T-cell (primary cell): ENCODE data around the gene ABCC11. TPM values are rescaled to one million over a fixed set of nuclear protein-coding genes. Genes with fewer than 3 reads are reported as not detected.

Source experiments
- ATAC-seq, 4 experiments: fragments of 200-7000 bp in 3 of 4; fragments of 150-1000 bp in 1 of 4; cut with Tn5 transposase; replicated peaks in 1 of 4; 1 replicate in 3 of 4; 2 replicates in 1 of 4; pipeline ENCODE4 v1.10.0; 2021; ENCODE audit warnings: moderate library complexity in 3 of 4, mild to moderate bottlenecking in 2 of 4, moderate number of reproducible peaks in 1 of 4
- CTCF ChIA-PET, 2 donors: fragments of 300-600 bp; sonication (Branson Sonifier 250); formaldehyde crosslinking; loops; one replicate each; lab custom pipeline; 2022; ENCODE audit warnings: antibody characterized with exemption in 2 of 2; lab: Charles Lee
- POLR2A ChIA-PET, 2 donors: fragments of 300-600 bp; sonication (Branson Sonifier 250); formaldehyde crosslinking; loops; one replicate each; lab custom pipeline; 2022; ENCODE audit warnings: antibody characterized with exemption in 2 of 2; lab: Charles Lee
- DNase-seq, 35 experiments: peaks; one replicate each; pipeline versions ENCODE4 v3.0.0 to v3.0.0-alpha.2; 2013 to 2023
- H3K27ac ChIP-seq: one replicate; pipeline ENCODE4 v1.5.1; 2013; ENCODE audit warnings: low read length
- H3K27me3 ChIP-seq, 2 experiments: replicated peaks in 1 of 2; 1 replicate in 1 of 2; 2 replicates in 1 of 2; pipeline versions ENCODE4 v1.6.1 to v1.7.0; 2013; ENCODE audit warnings: low read length in 1 of 2, mixed read lengths in 1 of 2; ENCODE audit not compliant: control insufficient read depth in 2 of 2, insufficient read depth in 2 of 2; ENCODE audit errors: extremely low read depth in 1 of 2
- H3K36me3 ChIP-seq, 2 donors: 1 replicate in 1 of 2; 2 replicates in 1 of 2; pipeline versions ENCODE4 v1.6.1 to v1.7.0; 2013; ENCODE audit warnings: low read length in 1 of 2; ENCODE audit not compliant: control insufficient read depth in 2 of 2, insufficient read depth in 1 of 2; ENCODE audit errors: extremely low read depth in 1 of 2
- H3K4me1 ChIP-seq, 2 experiments: 1 replicate in 1 of 2; 2 replicates in 1 of 2; pipeline versions ENCODE4 v1.6.1 to v1.7.0; 2013; ENCODE audit warnings: low read length in 2 of 2, mixed read lengths in 1 of 2; ENCODE audit not compliant: insufficient read depth in 2 of 2, control insufficient read depth in 1 of 2; ENCODE audit errors: extremely low read depth in 1 of 2
- H3K4me3 ChIP-seq, 2 donors: 1 replicate in 1 of 2; 2 replicates in 1 of 2; pipeline versions ENCODE4 v1.5.1 to v1.7.0; 2013; ENCODE audit warnings: mild to moderate bottlenecking in 2 of 2, low read length in 1 of 2, moderate library complexity in 1 of 2; ENCODE audit not compliant: control insufficient read depth in 1 of 2; ENCODE audit errors: extremely low read depth in 1 of 2
- H3K9me3 ChIP-seq: 2 replicates; pipeline ENCODE4 v1.7.0; 2013
- H3K27ac Mint-ChIP-seq, 2 donors: one replicate each; pipeline ENCODE4 v1.8.0; 2020 to 2021; ENCODE audit warnings: mild to moderate bottlenecking in 2 of 2, mixed read lengths in 2 of 2
- H3K27me3 Mint-ChIP-seq, 2 donors: one replicate each; pipeline ENCODE4 v1.8.0; 2021 to 2022; ENCODE audit warnings: mixed read lengths in 2 of 2
- H3K36me3 Mint-ChIP-seq: one replicate; pipeline ENCODE4 v1.8.0; 2021; ENCODE audit warnings: mixed read lengths
- H3K4me1 Mint-ChIP-seq, 3 donors: one replicate each; pipeline ENCODE4 v1.8.0; 2020 to 2022; ENCODE audit warnings: mixed read lengths in 3 of 3, mild to moderate bottlenecking in 1 of 3
- H3K4me3 Mint-ChIP-seq, 3 donors: one replicate each; pipeline ENCODE4 v1.8.0; 2020 to 2022; ENCODE audit warnings: mild to moderate bottlenecking in 3 of 3, mixed read lengths in 3 of 3, moderate library complexity in 3 of 3
- H3K9me3 Mint-ChIP-seq, 3 donors: one replicate each; pipeline ENCODE4 v1.8.0; 2020 to 2022; ENCODE audit warnings: mixed read lengths in 3 of 3
- WGBS: methylation state at CpG from one replicate; pipeline ENCODE4 v1.1.5; 2013; ENCODE audit warnings: missing lambda C conversion rate; ENCODE audit not compliant: insufficient coverage; 5-methylcytosine and 5-hydroxymethylcytosine counted together
- total RNA-seq, 35 experiments: library from RNA in 6 of 35; stranded (reverse) in 6 of 35; fragments of 120-200 nt in 1 of 35; gene quantifications; one replicate each; pipeline versions ENCODE4 v1.2.1 to v1.2.4 and lab custom pipeline; 2013 to 2026

Gene ABCC11
- total RNA-seq, 5 donors from 2014 or later (not counting 1 experiment from before 2014, with no cell fraction given) = 0.07 to 0.29 (median 0.25) TPM; not detected in 2

- Mint-ChIP-seq H3K27me3 (peaks cover 7 to 8% of the 10 kb centered on the region in 2 donors), H3K4me3 (no peak overlapping the region), H3K4me1 (no peaks in the 10 kb centered on the region), H3K36me3 (no peaks in the 10 kb centered on the region), H3K9me3 (no peaks in the 10 kb centered on the region), H3K27ac (no peak overlapping the region)
- no peak overlapping the region for H3K4me3 ChIP-seq
- H3K27me3 ChIP-seq = peaks cover 0 to 3% of the 10 kb centered on the region in 2 experiments
- POLR2A ChIA-PET = no interaction called here
- CTCF ChIA-PET = no interaction called here
- H3K36me3 ChIP-seq = no peaks in the 10 kb centered on the region
- no CpG with 5 or more reads among the region's 2 CpGs for WGBS
- no peaks in the 10 kb centered on the region for H3K9me3 ChIP-seq
- no peaks in the 10 kb centered on the region for H3K4me1 ChIP-seq
- no peak for DNase-seq
- no peak for ATAC-seq
- H3K27ac ChIP-seq = no peak overlapping the region
Measured at GRCh38 chr16:48232493-48233040, 14.8 kb downstream of the ABCC11 start.

DNA sequence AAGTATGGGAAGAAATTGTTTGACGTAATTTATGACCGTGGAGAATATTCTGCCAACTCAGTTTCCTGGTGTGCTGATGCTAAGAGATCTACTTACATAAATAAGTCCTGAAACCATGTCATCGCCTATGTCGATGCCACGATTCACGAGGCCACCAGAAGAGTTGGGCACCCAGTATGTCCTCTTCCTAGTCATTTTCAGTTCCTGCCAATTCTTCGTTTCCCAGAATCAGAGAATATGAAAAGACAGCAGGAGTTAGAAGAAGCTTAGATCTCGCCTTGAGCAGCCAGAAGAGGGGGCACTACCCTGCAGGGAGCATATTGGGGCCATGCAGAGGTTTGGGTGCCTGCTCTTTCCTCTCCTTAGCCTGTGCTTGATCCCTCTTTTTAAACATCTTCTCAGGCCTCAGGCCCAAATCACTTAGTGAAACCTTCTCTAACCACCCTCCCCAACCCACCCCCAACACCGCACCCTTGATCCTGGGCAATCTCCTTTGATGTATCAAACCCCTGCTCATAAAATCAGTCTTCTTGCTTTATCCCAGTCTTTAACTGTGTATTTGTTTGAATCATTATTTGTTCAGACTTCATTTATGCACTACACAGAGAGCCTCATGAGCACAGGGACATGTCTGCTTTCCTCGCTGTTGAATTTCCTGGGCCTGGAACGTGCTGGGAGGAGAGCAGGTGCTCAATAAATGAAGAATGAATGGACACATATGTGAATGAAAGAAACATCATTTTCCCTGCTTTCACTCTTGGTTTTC is 15.4 kb downstream of the ABCC11 start:
- H3K27ac ChIP-seq = no peak overlapping the region
- peaks cover 7 to 8% of the 10 kb centered on the region in 2 donors for H3K27me3 Mint-ChIP-seq
- ChIA-PET POLR2A (no interaction called here), CTCF (interaction anchor here (0.6 to 1.4 kb wide), 5 partner anchors 134 to 754 kb away, joined by 3 to 12 read pairs (median 5); no protein-coding TSS in a partner anchor)
- no peaks in the 10 kb centered on the region for H3K4me1 ChIP-seq
- no peak overlapping the region for H3K27ac Mint-ChIP-seq
- no peak overlapping the region for H3K4me3 Mint-ChIP-seq
- 14% methylated on average over 5 of the region's 11 CpGs for WGBS
- H3K36me3 Mint-ChIP-seq = no peaks in the 10 kb centered on the region
- ATAC-seq (peak in 1 of 4 experiments; percentile 57), DNase-seq (peak in 17 of 35 experiments; percentile 3 to 39 (median 14))
- no peaks in the 10 kb centered on the region for H3K9me3 ChIP-seq
- H3K27me3 ChIP-seq = peaks cover 0 to 5% of the 10 kb centered on the region in 2 experiments
- H3K9me3 Mint-ChIP-seq = no peaks in the 10 kb centered on the region
- no peak overlapping the region for H3K4me3 ChIP-seq
- no peaks in the 10 kb centered on the region for H3K4me1 Mint-ChIP-seq
- no peaks in the 10 kb centered on the region for H3K36me3 ChIP-seq

DNA sequence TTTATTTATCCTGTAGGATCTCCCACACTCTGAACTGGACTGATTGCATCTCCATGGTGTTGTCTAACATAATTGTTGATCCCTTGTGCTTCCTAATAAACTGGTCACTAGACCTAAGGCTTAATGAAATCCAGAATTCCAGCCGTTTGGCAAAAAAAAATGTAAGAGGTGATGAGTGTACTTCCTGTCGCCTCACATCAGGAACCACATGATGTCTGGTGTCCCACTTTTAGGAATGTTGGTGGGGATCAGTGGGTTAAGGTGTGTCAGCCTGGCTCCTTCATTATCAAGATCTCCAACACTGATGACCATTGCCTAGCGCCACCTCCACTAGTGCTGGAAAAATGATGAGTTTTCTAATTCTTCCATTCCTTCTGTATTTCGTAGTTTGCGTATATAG is 21.9 kb downstream of the ABCC11 start:
- DNase-seq (no peak), ATAC-seq (no peak)
- Histone ChIP-seq H3K36me3 (no peaks in the 10 kb centered on the region), H3K4me3 (no peak overlapping the region), H3K27me3 (peaks cover 0 to 4% of the 10 kb centered on the region in 2 experiments), H3K4me1 (no peaks in the 10 kb centered on the region), H3K27ac (no peak overlapping the region), H3K9me3 (no peaks in the 10 kb centered on the region)
- Mint-ChIP-seq H3K4me3 (no peak overlapping the region), H3K9me3 (no peaks in the 10 kb centered on the region), H3K27me3 (peaks cover 10 to 11% of the 10 kb centered on the region in 2 donors), H3K27ac (no peak overlapping the region), H3K4me1 (no peaks in the 10 kb centered on the region), H3K36me3 (no peaks in the 10 kb centered on the region)
- WGBS = no CpG with 5 or more reads among the region's 5 CpGs
- CTCF ChIA-PET = no interaction called here
- POLR2A ChIA-PET = no interaction called here

- H3K36me3 ChIP-seq = no peaks in the 10 kb centered on the region
- H3K27ac ChIP-seq = no peak overlapping the region
- no peak overlapping the region for H3K27ac Mint-ChIP-seq
- H3K4me1 ChIP-seq = no peaks in the 10 kb centered on the region
- peaks cover 0 to 4% of the 10 kb centered on the region in 2 experiments for H3K27me3 ChIP-seq
- no peak overlapping the region for H3K4me3 Mint-ChIP-seq
- H3K9me3 Mint-ChIP-seq = peaks cover 0 to 3% (median 0%) of the 10 kb centered on the region in 3 donors
- no peak overlapping the region for H3K4me3 ChIP-seq
- H3K36me3 Mint-ChIP-seq = no peaks in the 10 kb centered on the region
- no peaks in the 10 kb centered on the region for H3K9me3 ChIP-seq
- CTCF ChIA-PET = no interaction called here
- WGBS = 100% methylated on average over 1 of the region's 4 CpGs
- POLR2A ChIA-PET = no interaction called here
- no peaks in the 10 kb centered on the region for H3K4me1 Mint-ChIP-seq
- DNase-seq = no peak
- ATAC-seq = no peak
- H3K27me3 Mint-ChIP-seq = peaks cover 3 to 4% of the 10 kb centered on the region in 2 donors
Measured at GRCh38 chr16:48223490-48223889, 23.8 kb downstream of the ABCC11 start.

- H3K4me3 ChIP-seq = no peak overlapping the region
- 94% methylated on average over 3 of the region's 3 CpGs for WGBS
- Mint-ChIP-seq H3K27ac (no peak overlapping the region), H3K9me3 (peaks cover 0 to 3% (median 0%) of the 10 kb centered on the region in 3 donors), H3K4me3 (no peak overlapping the region), H3K4me1 (no peaks in the 10 kb centered on the region), H3K27me3 (peaks cover 0 to 4% of the 10 kb centered on the region in 2 donors), H3K36me3 (no peaks in the 10 kb centered on the region)
- no peaks in the 10 kb centered on the region for H3K9me3 ChIP-seq
- POLR2A ChIA-PET = no interaction called here
- DNase-seq (no peak), ATAC-seq (no peak)
- CTCF ChIA-PET = no interaction called here
- H3K27me3 ChIP-seq = no peaks in the 10 kb centered on the region
- no peaks in the 10 kb centered on the region for H3K4me1 ChIP-seq
- H3K27ac ChIP-seq = no peak overlapping the region
- H3K36me3 ChIP-seq = no peaks in the 10 kb centered on the region
Measured at GRCh38 chr16:48220891-48221290, 26.4 kb downstream of the ABCC11 start.

DNA sequence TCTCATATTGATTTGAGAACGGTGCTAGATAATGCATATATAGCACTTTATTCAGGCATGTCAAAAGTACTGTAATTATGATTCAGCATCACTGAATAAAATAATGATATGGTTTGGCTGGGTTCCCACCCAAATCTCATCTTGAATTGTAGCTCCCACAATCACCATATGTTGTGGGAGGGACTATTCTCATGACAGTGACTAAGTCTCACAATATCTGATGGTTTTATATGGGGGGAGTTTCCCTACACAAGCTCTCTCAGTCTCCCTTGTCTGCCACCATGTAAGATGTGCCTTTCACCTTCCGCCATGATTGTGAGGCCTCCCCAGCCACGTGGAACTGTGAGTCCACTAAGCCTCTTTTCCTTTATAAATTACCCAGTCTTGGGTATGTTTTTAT is 28.9 kb downstream of the ABCC11 start:
- no peaks in the 10 kb centered on the region for H3K4me1 ChIP-seq
- POLR2A ChIA-PET = no interaction called here
- H3K9me3 ChIP-seq = no peaks in the 10 kb centered on the region
- no peak overlapping the region for H3K4me3 ChIP-seq
- no CpG with 5 or more reads among the region's 3 CpGs for WGBS
- Mint-ChIP-seq H3K36me3 (no peaks in the 10 kb centered on the region), H3K9me3 (peaks cover 0 to 3% (median 0%) of the 10 kb centered on the region in 3 donors), H3K4me1 (no peaks in the 10 kb centered on the region), H3K27ac (no peak overlapping the region), H3K4me3 (no peak overlapping the region), H3K27me3 (no peaks in the 10 kb centered on the region)
- DNase-seq (no peak), ATAC-seq (no peak)
- no peak overlapping the region for H3K27ac ChIP-seq
- no peaks in the 10 kb centered on the region for H3K27me3 ChIP-seq
- no peaks in the 10 kb centered on the region for H3K36me3 ChIP-seq
- CTCF ChIA-PET = no interaction called here
